ENCODE measurements around the gene SPINK5. TPM values are rescaled to one million over a fixed set of nuclear protein-coding genes. Genes with fewer than 3 reads are reported as not detected.

Gene SPINK5, protein sequence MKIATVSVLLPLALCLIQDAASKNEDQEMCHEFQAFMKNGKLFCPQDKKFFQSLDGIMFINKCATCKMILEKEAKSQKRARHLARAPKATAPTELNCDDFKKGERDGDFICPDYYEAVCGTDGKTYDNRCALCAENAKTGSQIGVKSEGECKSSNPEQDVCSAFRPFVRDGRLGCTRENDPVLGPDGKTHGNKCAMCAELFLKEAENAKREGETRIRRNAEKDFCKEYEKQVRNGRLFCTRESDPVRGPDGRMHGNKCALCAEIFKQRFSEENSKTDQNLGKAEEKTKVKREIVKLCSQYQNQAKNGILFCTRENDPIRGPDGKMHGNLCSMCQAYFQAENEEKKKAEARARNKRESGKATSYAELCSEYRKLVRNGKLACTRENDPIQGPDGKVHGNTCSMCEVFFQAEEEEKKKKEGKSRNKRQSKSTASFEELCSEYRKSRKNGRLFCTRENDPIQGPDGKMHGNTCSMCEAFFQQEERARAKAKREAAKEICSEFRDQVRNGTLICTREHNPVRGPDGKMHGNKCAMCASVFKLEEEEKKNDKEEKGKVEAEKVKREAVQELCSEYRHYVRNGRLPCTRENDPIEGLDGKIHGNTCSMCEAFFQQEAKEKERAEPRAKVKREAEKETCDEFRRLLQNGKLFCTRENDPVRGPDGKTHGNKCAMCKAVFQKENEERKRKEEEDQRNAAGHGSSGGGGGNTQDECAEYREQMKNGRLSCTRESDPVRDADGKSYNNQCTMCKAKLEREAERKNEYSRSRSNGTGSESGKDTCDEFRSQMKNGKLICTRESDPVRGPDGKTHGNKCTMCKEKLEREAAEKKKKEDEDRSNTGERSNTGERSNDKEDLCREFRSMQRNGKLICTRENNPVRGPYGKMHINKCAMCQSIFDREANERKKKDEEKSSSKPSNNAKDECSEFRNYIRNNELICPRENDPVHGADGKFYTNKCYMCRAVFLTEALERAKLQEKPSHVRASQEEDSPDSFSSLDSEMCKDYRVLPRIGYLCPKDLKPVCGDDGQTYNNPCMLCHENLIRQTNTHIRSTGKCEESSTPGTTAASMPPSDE
- total RNA-seq: 19.7 and 23.8 TPM in 2 replicates
- long read RNA-seq, partial matches to known transcripts: 29 of 69 reads
- long read RNA-seq, other reads (novel, unspliced or antisense): 40 of 69 reads

GRCh38 chr5:148063861-148064260, at the start of gene SPINK5:
Gene SPINK5, plus strand, starts transcription at chr5:148063980. Its CDS starts 65 bp downstream, at chr5:148064045.
- TF ChIP-seq, protein P1, sequence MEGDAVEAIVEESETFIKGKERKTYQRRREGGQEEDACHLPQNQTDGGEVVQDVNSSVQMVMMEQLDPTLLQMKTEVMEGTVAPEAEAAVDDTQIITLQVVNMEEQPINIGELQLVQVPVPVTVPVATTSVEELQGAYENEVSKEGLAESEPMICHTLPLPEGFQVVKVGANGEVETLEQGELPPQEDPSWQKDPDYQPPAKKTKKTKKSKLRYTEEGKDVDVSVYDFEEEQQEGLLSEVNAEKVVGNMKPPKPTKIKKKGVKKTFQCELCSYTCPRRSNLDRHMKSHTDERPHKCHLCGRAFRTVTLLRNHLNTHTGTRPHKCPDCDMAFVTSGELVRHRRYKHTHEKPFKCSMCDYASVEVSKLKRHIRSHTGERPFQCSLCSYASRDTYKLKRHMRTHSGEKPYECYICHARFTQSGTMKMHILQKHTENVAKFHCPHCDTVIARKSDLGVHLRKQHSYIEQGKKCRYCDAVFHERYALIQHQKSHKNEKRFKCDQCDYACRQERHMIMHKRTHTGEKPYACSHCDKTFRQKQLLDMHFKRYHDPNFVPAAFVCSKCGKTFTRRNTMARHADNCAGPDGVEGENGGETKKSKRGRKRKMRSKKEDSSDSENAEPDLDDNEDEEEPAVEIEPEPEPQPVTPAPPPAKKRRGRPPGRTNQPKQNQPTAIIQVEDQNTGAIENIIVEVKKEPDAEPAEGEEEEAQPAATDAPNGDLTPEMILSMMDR (IDR thresholded peaks at IDR 0.05; ENCODE audit: unreplicated experiment): no peak
- Mint-ChIP-seq H3K4me3 (ENCODE audit: low read depth) (no peak within 1 kb of the TSS), H3K27me3 (no peaks in the 10 kb centered on the region), H3K36me3 (ENCODE audit: insufficient read depth) (peaks cover 8% of the 10 kb centered on the region), H3K4me1 (ENCODE audit: low read depth) (no peaks in the 10 kb centered on the region), H3K27ac (no peak within 1 kb of the TSS), H3K9me3 (ENCODE audit: low read depth) (no peaks in the 10 kb centered on the region)
- DNase-seq (ENCODE audit: low spot score, unreplicated experiment): no peak

- H3K36me3 Mint-ChIP-seq (ENCODE audit: insufficient read depth): peaks cover 6% of the 10 kb centered on the region
- TF ChIP-seq, protein P1 (IDR thresholded peaks at IDR 0.05; ENCODE audit: unreplicated experiment): no peak
- no peaks in the 10 kb centered on the region for H3K27me3 Mint-ChIP-seq
- peaks cover 8% of the 10 kb centered on the region for H3K4me1 Mint-ChIP-seq (ENCODE audit: low read depth)
- H3K27ac Mint-ChIP-seq: no peak overlapping the region
- no peak for DNase-seq (ENCODE audit: low spot score, unreplicated experiment)
- no peaks in the 10 kb centered on the region for H3K9me3 Mint-ChIP-seq (ENCODE audit: low read depth)
- no peak overlapping the region for H3K4me3 Mint-ChIP-seq (ENCODE audit: low read depth)
These were observed 49.5 kb upstream of the SPINK5 start for GRCh38 chr5:148014276-148014675.

- H3K4me3 Mint-ChIP-seq (ENCODE audit: low read depth): no peak overlapping the region
- H3K9me3 Mint-ChIP-seq (ENCODE audit: low read depth): peaks cover 12% of the 10 kb centered on the region
- no peak for DNase-seq (ENCODE audit: low spot score, unreplicated experiment)
- no peaks in the 10 kb centered on the region for H3K4me1 Mint-ChIP-seq (ENCODE audit: low read depth)
- TF ChIP-seq, protein P1 (IDR thresholded peaks at IDR 0.05; ENCODE audit: unreplicated experiment): no peak
- H3K27ac Mint-ChIP-seq: peak overlapping the region; percentile 2
- peaks cover 16% of the 10 kb centered on the region for H3K36me3 Mint-ChIP-seq (ENCODE audit: insufficient read depth)
- no peaks in the 10 kb centered on the region for H3K27me3 Mint-ChIP-seq
These were observed 43.4 kb upstream of the SPINK5 start for GRCh38 chr5:148020257-148020988.

- H3K4me3 Mint-ChIP-seq (ENCODE audit: low read depth): no peak overlapping the region
- H3K27me3 Mint-ChIP-seq: no peaks in the 10 kb centered on the region
- H3K27ac Mint-ChIP-seq: no peak overlapping the region
- peaks cover 2% of the 10 kb centered on the region for H3K4me1 Mint-ChIP-seq (ENCODE audit: low read depth)
- TF ChIP-seq, protein P1 (IDR thresholded peaks at IDR 0.05; ENCODE audit: unreplicated experiment): no peak
- peaks cover 8% of the 10 kb centered on the region for H3K9me3 Mint-ChIP-seq (ENCODE audit: low read depth)
- H3K36me3 Mint-ChIP-seq (ENCODE audit: insufficient read depth): peaks cover 20% of the 10 kb centered on the region
- DNase-seq (ENCODE audit: low spot score, unreplicated experiment): no peak
These were observed 36.3 kb upstream of the SPINK5 start for GRCh38 chr5:148027505-148027904.

Data from progenitor cell of endocrine pancreas (in vitro differentiated cells).